PC-3 (cell line): Measurements from ENCODE around the gene USP9Y.

ENCODE experiments used
- EZH2 ChIP-seq: fragments of 300-600 bp; sonication (generic); IDR thresholded peaks from one replicate; pipeline ENCODE4 v1.6.1; 2017; ENCODE audit warnings: antibody characterized with exemption, mild to moderate bottlenecking, low read length; ENCODE audit not compliant: unreplicated experiment
- EZH2phosphoT487 ChIP-seq: fragments of 300-600 bp; sonication (generic); IDR thresholded peaks from 2 replicates; pipeline ENCODE4 v1.6.1; 2018; ENCODE audit warnings: mild to moderate bottlenecking, antibody characterized with exemption, low read length, borderline replicate concordance
- TF ChIP-seq, protein P1 (sequence below): fragments of 300-600 bp; sonication (generic); conservative IDR thresholded peaks from 2 replicates; pipeline ENCODE4 v1.5.1; 2017; ENCODE audit warnings: antibody characterized with exemption, low read depth, mild to moderate bottlenecking, low read length

DNA sequence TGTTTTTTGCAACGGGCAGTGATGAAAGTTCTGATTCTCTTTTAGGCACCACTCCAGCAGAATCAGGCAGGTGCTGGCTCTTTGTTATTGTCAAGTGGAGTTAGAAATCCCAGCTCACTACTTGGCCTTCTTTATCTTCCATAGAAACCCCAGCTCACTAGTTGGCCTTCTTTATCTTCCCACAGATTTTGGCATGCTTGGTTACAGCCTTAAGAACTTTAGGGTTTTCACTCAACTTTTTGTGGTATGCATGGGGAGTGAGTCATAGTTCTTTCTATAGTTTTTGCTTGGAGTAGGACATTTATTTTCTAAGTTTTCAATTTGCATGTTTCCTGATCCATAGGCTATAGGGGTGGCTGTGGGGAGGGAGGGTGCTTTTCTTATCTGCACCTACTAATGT lies 55.0 kb downstream of the USP9Y start:
- TF ChIP-seq, protein P1, sequence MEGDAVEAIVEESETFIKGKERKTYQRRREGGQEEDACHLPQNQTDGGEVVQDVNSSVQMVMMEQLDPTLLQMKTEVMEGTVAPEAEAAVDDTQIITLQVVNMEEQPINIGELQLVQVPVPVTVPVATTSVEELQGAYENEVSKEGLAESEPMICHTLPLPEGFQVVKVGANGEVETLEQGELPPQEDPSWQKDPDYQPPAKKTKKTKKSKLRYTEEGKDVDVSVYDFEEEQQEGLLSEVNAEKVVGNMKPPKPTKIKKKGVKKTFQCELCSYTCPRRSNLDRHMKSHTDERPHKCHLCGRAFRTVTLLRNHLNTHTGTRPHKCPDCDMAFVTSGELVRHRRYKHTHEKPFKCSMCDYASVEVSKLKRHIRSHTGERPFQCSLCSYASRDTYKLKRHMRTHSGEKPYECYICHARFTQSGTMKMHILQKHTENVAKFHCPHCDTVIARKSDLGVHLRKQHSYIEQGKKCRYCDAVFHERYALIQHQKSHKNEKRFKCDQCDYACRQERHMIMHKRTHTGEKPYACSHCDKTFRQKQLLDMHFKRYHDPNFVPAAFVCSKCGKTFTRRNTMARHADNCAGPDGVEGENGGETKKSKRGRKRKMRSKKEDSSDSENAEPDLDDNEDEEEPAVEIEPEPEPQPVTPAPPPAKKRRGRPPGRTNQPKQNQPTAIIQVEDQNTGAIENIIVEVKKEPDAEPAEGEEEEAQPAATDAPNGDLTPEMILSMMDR: no peak
- TF ChIP-seq EZH2 (no peak), EZH2phosphoT487 (no peak)
